Breast epithelium (tissue), 3 donors: Measurements from ENCODE around the gene RMDN3.

Experiments
- POLR2A ChIP-seq: fragments of 450-650 bp; IDR thresholded peaks from one replicate; pipeline ENCODE4 v1.6.1; 2016; ENCODE audit warnings: antibody characterized with exemption, mild to moderate bottlenecking, moderate library complexity
- POLR2AphosphoS5 ChIP-seq, 3 donors: sonication (generic); formaldehyde crosslinking; IDR thresholded peaks; one replicate each; pipeline ENCODE4 v1.6.1; 2017; ENCODE audit warnings: antibody characterized with exemption in 3 of 3
- TF ChIP-seq, protein P1 (sequence below), 3 donors: fragments of 450-650 bp; IDR thresholded peaks; one replicate each; pipeline ENCODE4 v1.5.1; 2016 to 2017; ENCODE audit warnings: antibody characterized with exemption in 3 of 3, mild to moderate bottlenecking in 3 of 3, moderate library complexity in 3 of 3

DNA sequence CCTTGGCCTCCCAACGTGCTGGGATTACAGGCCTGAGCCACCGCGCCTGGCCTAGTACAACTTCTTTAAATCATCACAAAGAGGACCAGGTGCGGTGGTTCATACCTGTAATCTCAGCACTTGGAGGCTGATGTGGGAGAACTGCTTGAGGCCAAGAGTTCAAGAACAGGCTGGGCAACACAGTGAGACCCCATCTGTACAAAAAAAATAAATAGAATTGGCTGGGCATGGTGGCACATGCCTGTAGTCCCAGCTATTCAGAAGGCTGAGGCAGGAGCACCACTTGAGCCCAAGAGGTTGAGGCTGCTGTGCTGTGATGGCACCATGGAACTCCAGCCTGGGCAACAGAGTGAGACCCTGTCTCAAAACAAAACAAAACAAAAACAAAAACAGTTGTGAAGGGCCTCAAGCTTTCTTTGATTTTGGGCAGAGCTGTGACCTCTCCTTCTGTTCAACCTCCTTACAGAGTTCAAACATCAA is 5.9 kb downstream of the RMDN3 start:
- TF ChIP-seq, protein P1, sequence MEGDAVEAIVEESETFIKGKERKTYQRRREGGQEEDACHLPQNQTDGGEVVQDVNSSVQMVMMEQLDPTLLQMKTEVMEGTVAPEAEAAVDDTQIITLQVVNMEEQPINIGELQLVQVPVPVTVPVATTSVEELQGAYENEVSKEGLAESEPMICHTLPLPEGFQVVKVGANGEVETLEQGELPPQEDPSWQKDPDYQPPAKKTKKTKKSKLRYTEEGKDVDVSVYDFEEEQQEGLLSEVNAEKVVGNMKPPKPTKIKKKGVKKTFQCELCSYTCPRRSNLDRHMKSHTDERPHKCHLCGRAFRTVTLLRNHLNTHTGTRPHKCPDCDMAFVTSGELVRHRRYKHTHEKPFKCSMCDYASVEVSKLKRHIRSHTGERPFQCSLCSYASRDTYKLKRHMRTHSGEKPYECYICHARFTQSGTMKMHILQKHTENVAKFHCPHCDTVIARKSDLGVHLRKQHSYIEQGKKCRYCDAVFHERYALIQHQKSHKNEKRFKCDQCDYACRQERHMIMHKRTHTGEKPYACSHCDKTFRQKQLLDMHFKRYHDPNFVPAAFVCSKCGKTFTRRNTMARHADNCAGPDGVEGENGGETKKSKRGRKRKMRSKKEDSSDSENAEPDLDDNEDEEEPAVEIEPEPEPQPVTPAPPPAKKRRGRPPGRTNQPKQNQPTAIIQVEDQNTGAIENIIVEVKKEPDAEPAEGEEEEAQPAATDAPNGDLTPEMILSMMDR (IDR thresholded peaks at IDR 0.05) = no peak
- TF ChIP-seq POLR2A (no peak), POLR2AphosphoS5 (IDR thresholded peaks at IDR 0.05) (no peak)
